ENCODE data around the gene RNF180.

Gene RNF180

DNA sequence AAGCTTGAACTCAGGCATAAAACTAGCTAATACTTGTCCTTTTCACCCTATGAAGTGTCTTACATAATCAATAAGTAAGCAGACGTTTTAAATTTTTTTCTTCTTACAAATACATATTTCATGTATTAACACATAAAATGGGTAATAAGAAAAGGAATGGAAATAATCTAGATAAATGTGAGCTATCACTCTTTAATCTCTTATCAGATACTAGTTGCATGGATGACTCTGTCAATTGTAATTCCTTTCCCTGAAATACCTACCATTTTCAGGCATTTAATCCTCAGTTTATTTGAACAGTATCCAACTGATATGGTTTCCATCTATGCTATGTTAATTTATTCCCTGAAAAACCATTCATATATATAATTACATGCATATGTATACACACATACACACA, 174.1 kb downstream of the RNF180 start:
- Histone ChIP-seq H3K27ac (no peak overlapping the region), H3K27me3 (no peaks in the 10 kb centered on the region), H3K36me3 (no peaks in the 10 kb centered on the region), H3K4me3 (no peak overlapping the region), H3K9me3 (peaks cover 0 to 4% (median 0%) of the 10 kb centered on the region in 3 donors), H3K4me1 (peaks cover 0 to 23% (median 2%) of the 10 kb centered on the region in 4 donors)
- intact Hi-C loops (cut with DNase I; ENCODE audit: low total_unique reads): no loop called here
- TF ChIP-seq, protein P1, sequence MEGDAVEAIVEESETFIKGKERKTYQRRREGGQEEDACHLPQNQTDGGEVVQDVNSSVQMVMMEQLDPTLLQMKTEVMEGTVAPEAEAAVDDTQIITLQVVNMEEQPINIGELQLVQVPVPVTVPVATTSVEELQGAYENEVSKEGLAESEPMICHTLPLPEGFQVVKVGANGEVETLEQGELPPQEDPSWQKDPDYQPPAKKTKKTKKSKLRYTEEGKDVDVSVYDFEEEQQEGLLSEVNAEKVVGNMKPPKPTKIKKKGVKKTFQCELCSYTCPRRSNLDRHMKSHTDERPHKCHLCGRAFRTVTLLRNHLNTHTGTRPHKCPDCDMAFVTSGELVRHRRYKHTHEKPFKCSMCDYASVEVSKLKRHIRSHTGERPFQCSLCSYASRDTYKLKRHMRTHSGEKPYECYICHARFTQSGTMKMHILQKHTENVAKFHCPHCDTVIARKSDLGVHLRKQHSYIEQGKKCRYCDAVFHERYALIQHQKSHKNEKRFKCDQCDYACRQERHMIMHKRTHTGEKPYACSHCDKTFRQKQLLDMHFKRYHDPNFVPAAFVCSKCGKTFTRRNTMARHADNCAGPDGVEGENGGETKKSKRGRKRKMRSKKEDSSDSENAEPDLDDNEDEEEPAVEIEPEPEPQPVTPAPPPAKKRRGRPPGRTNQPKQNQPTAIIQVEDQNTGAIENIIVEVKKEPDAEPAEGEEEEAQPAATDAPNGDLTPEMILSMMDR (IDR thresholded peaks at IDR 0.05): no peak
- no peak for DNase-seq

DNA sequence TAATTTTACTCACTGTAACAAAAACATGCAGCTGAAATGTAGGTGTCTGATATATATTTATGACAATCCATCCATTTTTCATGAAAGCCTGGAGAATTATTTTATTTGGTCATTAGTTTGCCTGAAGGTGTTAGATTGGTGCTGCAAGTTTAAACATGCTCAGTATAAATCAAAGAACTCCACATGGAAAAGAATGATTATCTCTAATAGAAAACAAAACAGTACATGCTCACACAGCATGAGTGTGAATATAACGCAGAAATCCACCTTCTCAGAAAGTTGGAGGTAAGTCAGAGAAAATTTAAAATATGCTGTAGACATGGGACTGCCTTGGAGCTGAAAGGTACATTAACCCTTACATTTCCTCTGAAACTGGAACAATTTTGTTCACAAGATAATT, 174.7 kb downstream of the RNF180 start:
- peaks cover 0 to 4% (median 0%) of the 10 kb centered on the region in 3 donors for H3K9me3 ChIP-seq
- peaks cover 0 to 23% (median 2%) of the 10 kb centered on the region in 4 donors for H3K4me1 ChIP-seq
- DNase-seq: no peak
- intact Hi-C loops (cut with DNase I; ENCODE audit: low total_unique reads): no loop called here
- no peak overlapping the region for H3K4me3 ChIP-seq
- no peaks in the 10 kb centered on the region for H3K36me3 ChIP-seq
- H3K27ac ChIP-seq: no peak overlapping the region
- TF ChIP-seq, protein P1 (IDR thresholded peaks at IDR 0.05): no peak
- no peaks in the 10 kb centered on the region for H3K27me3 ChIP-seq

DNA sequence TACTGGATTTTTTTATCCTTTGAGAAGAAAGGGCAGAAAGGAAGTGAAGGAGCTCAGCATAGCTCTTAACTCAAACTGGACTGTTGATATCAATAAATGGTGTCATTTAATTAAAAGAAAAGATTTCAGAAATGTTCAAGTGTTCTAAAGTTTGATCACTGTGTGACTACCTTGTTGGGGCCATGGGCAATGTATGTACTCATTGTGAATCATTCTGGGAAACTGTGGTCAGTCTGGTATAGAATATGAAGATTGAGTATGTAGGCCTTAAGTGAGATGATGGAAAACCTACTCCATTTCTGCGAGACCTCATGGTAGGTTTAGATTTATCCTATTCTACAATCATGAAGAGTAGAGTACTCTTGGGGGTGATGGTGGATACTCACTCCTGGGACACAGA, 175.7 kb downstream of the RNF180 start:
- H3K36me3 ChIP-seq: no peaks in the 10 kb centered on the region
- TF ChIP-seq, protein P1 (IDR thresholded peaks at IDR 0.05): no peak
- no peak for DNase-seq
- H3K27me3 ChIP-seq: no peaks in the 10 kb centered on the region
- H3K9me3 ChIP-seq: peaks cover 0 to 4% (median 0%) of the 10 kb centered on the region in 3 donors
- intact Hi-C loops (cut with DNase I; ENCODE audit: low total_unique reads): no loop called here
- H3K4me3 ChIP-seq: no peak overlapping the region
- H3K27ac ChIP-seq: no peak overlapping the region
- H3K4me1 ChIP-seq: peaks cover 0 to 28% (median 2%) of the 10 kb centered on the region in 4 donors

DNA sequence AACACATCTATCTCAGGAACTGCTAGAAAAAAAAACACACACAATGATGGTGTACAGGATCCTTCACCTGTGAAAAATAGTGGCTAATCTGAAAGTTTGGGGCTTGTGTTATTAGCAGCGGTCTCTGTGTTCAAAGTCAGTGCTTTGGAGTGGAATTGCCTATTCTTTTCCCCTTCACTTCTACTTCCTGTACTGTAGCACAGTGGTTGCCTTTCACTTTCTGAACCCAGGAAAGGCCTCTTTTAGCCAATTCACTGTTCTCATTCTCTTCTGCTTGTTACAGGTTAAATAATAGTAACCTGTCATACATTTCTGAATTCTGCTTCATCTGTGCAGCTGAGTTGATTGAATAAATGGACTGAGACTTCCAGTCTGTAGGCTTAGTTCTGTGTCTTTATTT, 178.9 kb downstream of the RNF180 start:
- H3K9me3 ChIP-seq: peaks cover 0 to 4% (median 0%) of the 10 kb centered on the region in 3 donors
- no peak overlapping the region for H3K27ac ChIP-seq
- intact Hi-C loops (cut with DNase I; ENCODE audit: low total_unique reads): no loop called here

DNA sequence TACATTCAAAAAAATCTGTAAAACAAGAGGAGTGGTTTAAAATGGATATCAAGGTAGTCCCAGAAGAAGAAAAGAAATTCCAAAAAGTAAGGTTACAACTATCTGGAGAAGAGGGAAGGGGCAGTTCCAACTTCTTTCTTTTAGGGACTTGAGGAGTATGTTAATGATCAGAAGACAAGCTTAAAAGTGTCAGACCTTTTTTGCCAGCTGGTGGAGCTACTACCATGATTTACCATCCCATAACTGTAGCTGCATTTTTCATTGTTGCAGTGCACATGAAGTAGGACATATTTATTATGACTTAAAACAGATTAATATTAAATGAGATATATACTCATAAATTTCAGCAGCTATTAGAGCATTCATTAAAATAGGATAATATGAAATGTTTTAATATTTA, 181.7 kb downstream of the RNF180 start:
- intact Hi-C loops (cut with DNase I; ENCODE audit: low total_unique reads): no loop called here
- Histone ChIP-seq H3K4me1 (peaks cover 0 to 25% (median 2%) of the 10 kb centered on the region in 4 donors), H3K4me3 (no peak overlapping the region), H3K9me3 (peaks cover 0 to 4% (median 0%) of the 10 kb centered on the region in 3 donors), H3K27me3 (no peaks in the 10 kb centered on the region), H3K27ac (no peak overlapping the region), H3K36me3 (no peaks in the 10 kb centered on the region)
- TF ChIP-seq, protein P1 (IDR thresholded peaks at IDR 0.05): no peak
- no peak for DNase-seq

More for the DNA sequence above, 178.9 kb downstream of the RNF180 start:
- DNase-seq: no peak
- no peaks in the 10 kb centered on the region for H3K27me3 ChIP-seq
- no peak overlapping the region for H3K4me3 ChIP-seq
- no peaks in the 10 kb centered on the region for H3K36me3 ChIP-seq
- TF ChIP-seq, protein P1 (IDR thresholded peaks at IDR 0.05): no peak
- H3K4me1 ChIP-seq: peaks cover 0 to 45% (median 3%) of the 10 kb centered on the region in 4 donors

DNA sequence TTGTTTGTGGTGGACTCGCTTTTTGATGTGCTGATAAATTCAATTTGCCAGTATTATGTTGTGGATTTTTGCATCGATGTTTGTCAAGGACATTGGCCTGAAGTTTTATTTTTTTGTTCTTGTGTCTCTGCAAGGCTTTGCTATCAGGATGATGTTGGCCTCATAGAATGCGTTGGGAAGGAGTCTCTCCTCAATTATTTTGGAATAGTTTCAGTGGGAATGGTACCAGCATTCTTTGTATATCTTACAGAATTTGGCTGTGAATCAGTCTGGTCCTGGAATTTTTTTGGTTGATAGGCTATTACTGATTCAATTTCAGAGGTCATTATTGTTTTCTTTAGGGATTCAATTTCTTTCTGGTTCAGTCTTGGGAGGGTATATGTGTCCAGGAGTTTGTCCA, 198.8 kb downstream of the RNF180 start:
- TF ChIP-seq, protein P1 (IDR thresholded peaks at IDR 0.05): no peak
- peaks cover 0 to 15% (median 0%) of the 10 kb centered on the region in 3 donors for H3K9me3 ChIP-seq
- H3K4me3 ChIP-seq: no peak overlapping the region
- no peaks in the 10 kb centered on the region for H3K27me3 ChIP-seq
- no peak for DNase-seq
- peaks cover 0 to 3% (median 0%) of the 10 kb centered on the region in 3 donors for H3K36me3 ChIP-seq
- H3K4me1 ChIP-seq: peaks cover 0 to 22% (median 2%) of the 10 kb centered on the region in 4 donors
- no peak overlapping the region for H3K27ac ChIP-seq
- intact Hi-C loops (cut with DNase I; ENCODE audit: low total_unique reads): no loop called here

Measured in tibial artery (tissue), 4 donors.